Tibial nerve (tissue), 4 donors: ENCODE measurements around the gene CPNE2. TPM values are rescaled to one million over a fixed set of nuclear protein-coding genes. Genes with fewer than 3 reads are reported as not detected.

Experiments
- DNase-seq, 2 donors: peaks; one replicate each; pipeline ENCODE4 v3.0.0-alpha.2; 2019; ENCODE audit warnings: low spot score in 2 of 2
- H3K27ac ChIP-seq, 4 donors: fragments of 200-600 bp; sonication (generic) in 3 of 4; one replicate each; pipeline ENCODE4 v1.5.1; 2017 to 2019; ENCODE audit warnings: mild to moderate bottlenecking in 1 of 4
- H3K27me3 ChIP-seq, 2 donors: fragments of 200-600 bp; sonication (generic) in 1 of 2; one replicate each; pipeline versions ENCODE4 v1.5.1 to v1.6.0; 2017 to 2019
- H3K36me3 ChIP-seq, 3 donors: fragments of 200-600 bp; sonication (generic); one replicate each; pipeline ENCODE4 v1.5.1; 2018 to 2019
- H3K4me1 ChIP-seq, 4 donors: fragments of 200-600 bp; sonication (generic) in 3 of 4; one replicate each; pipeline ENCODE4 v1.5.1; 2017 to 2019
- H3K4me3 ChIP-seq, 4 donors: fragments of 200-600 bp; sonication (generic) in 3 of 4; one replicate each; pipeline ENCODE4 v1.5.1; 2017 to 2019; ENCODE audit warnings: mild to moderate bottlenecking in 1 of 4, moderate library complexity in 1 of 4
- H3K9me3 ChIP-seq, 4 donors: fragments of 200-600 bp; sonication (generic) in 3 of 4; one replicate each; pipeline ENCODE4 v1.5.1; 2017 to 2019
- CTCF ChIP-seq, 5 experiments: fragments of 200-600 bp in 3 of 5; fragments of 450-650 bp in 2 of 5; sonication (generic) in 3 of 5; IDR thresholded peaks; one replicate each; pipeline ENCODE4 v1.5.1; 2016 to 2019; ENCODE audit warnings: antibody characterized with exemption in 5 of 5, mild to moderate bottlenecking in 3 of 5, moderate library complexity in 2 of 5
- EP300 ChIP-seq, 2 donors: sonication (generic); formaldehyde crosslinking; IDR thresholded peaks; one replicate each; pipeline ENCODE4 v1.6.1; 2017; ENCODE audit warnings: antibody characterized with exemption in 2 of 2, mild to moderate bottlenecking in 1 of 2
- POLR2A ChIP-seq, 2 donors: fragments of 450-650 bp; IDR thresholded peaks; one replicate each; pipeline ENCODE4 v1.6.1; 2017; ENCODE audit warnings: antibody characterized with exemption in 2 of 2, mild to moderate bottlenecking in 2 of 2, moderate library complexity in 2 of 2
- WGBS, 2 donors: methylation state at CpG; one replicate each; pipeline ENCODE4 v1.1.5; 2018; 5-methylcytosine and 5-hydroxymethylcytosine counted together
- total RNA-seq, 4 donors: library from RNA; depleted of rRNA; stranded (reverse); fragments of >200 nt; gene quantifications; one replicate each; pipeline ENCODE4 v1.1.0, GENCODE V29; 2016

CPNE2 gene
- total RNA-seq, 4 donors from 2014 or later: 32.7 to 58.8 (median 46.0) TPM

DNA sequence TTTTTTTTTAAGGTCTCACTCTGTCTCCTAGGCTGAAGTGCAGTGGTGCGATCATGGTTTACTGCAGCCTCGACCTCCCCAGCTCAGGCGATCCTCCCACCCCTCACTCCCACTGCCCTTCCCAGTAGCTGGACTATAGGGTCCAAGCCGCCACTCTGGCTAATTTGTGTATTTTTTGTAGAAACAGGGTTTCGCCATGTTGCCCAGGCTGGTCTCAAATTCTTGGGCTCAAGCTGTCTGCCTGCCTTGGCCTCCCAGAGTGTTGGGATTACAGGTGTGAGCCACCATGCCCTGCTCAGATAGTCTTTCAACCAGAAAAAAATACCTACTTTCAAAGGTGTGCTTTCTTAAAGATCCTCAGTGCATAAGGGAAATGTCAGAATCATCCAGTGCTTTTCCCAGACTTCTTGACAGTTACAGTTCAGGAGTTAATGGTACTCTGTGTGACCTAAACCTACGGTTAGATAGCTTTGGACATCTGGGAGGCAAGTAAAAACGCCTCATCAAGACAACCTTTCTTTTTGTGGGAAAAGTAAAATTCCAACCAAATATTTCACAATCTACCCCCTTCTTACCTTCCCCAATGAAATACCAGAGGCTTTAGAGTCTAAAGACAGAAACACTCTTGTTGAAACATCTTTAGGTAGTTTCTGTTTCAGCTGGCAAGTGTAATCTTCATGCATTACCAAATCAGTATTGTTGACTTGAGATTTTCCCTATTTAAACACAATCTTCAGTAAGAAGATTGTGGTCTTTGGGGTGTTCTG, 100.5 kb downstream of the CPNE2 start:
- Histone ChIP-seq H3K4me3 (no peak overlapping the region), H3K27me3 (no peaks in the 10 kb centered on the region), H3K9me3 (no peaks in the 10 kb centered on the region), H3K4me1 (peaks cover 0 to 80% (median 23%) of the 10 kb centered on the region in 4 donors), H3K27ac (peak overlapping the region in 1 of 4 donors; percentile 21), H3K36me3 (no peaks in the 10 kb centered on the region)
- no peak for DNase-seq
- TF ChIP-seq CTCF (IDR thresholded peaks at IDR 0.05) (no peak), EP300 (IDR thresholded peaks at IDR 0.05) (no peak), POLR2A (IDR thresholded peaks at IDR 0.05) (no peak)
- WGBS, 2 donors: 73% methylated on average over 7 of the region's 7 CpGs

- Histone ChIP-seq H3K4me3 (no peak overlapping the region), H3K36me3 (no peaks in the 10 kb centered on the region), H3K9me3 (no peaks in the 10 kb centered on the region), H3K4me1 (peaks cover 0 to 65% (median 23%) of the 10 kb centered on the region in 4 donors), H3K27ac (peak overlapping the region in 1 of 4 donors; percentile 53), H3K27me3 (no peaks in the 10 kb centered on the region)
- DNase-seq: no peak
- TF ChIP-seq CTCF (IDR thresholded peaks at IDR 0.05): no peak
- TF ChIP-seq POLR2A (IDR thresholded peaks at IDR 0.05): no peak
These were observed 102.1 kb downstream of the CPNE2 start for GRCh38 chr16:57194512-57194911.

GRCh38 chr16:57196286-57196685, 103.9 kb downstream of the CPNE2 start:
- WGBS, 2 donors: 54 to 66% methylated on average over 4 of the region's 4 CpGs
- TF ChIP-seq CTCF (IDR thresholded peaks at IDR 0.05): no peak
- TF ChIP-seq EP300 (IDR thresholded peaks at IDR 0.05): no peak
- TF ChIP-seq POLR2A (IDR thresholded peaks at IDR 0.05): no peak
- Histone ChIP-seq H3K4me1 (peaks cover 0 to 48% (median 13%) of the 10 kb centered on the region in 4 donors), H3K27me3 (no peaks in the 10 kb centered on the region), H3K9me3 (no peaks in the 10 kb centered on the region), H3K36me3 (no peaks in the 10 kb centered on the region), H3K27ac (no peak overlapping the region), H3K4me3 (no peak overlapping the region)
- DNase-seq: no peak

DNA sequence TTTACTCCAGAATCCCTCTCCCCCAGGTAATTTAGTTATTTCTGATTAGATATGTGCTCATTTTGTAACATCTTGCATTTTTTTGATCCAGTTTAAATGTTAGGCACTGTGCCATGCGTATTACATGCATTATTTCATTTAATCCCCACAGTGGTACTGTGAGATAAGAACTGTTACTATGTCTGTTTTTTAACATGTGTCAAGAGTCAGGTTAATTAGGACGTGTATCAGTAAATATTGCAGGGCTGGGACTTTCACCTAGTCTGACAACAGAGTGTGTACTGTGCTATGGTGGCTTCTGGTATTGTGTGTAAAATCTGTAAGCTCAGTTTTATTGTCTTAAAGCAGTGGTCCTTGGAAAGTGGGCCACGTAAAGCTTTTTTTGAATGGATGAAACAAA, 104.4 kb downstream of the CPNE2 start:
- no peak overlapping the region for H3K4me3 ChIP-seq
- TF ChIP-seq CTCF (IDR thresholded peaks at IDR 0.05): no peak
- no peak for TF ChIP-seq POLR2A (IDR thresholded peaks at IDR 0.05)
- no peak for TF ChIP-seq EP300 (IDR thresholded peaks at IDR 0.05)
- H3K4me1 ChIP-seq: peaks cover 0 to 43% (median 9%) of the 10 kb centered on the region in 4 donors
- 79 to 80% methylated on average over 3 of the region's 3 CpGs for WGBS, 2 donors
- no peak for DNase-seq
- H3K27me3 ChIP-seq: no peaks in the 10 kb centered on the region
- no peak overlapping the region for H3K27ac ChIP-seq
- no peaks in the 10 kb centered on the region for H3K9me3 ChIP-seq
- H3K36me3 ChIP-seq: no peaks in the 10 kb centered on the region

Other genes with a start within 250 kb of the CPNE2 start
- not detected for gene SLC12A3, start 227.4 kb upstream of the CPNE2 start, total RNA-seq
- gene HERPUD1, start 160.4 kb upstream of the CPNE2 start, total RNA-seq: 100 to 1,000 TPM; 143 to 274 (median 161) TPM
- not detected for gene CETP, start 130.6 kb upstream of the CPNE2 start, total RNA-seq
- 10 to 100 TPM; 32.4 to 57.9 (median 37.1) TPM for gene NLRC5, start 103.0 kb upstream of the CPNE2 start, total RNA-seq
- gene PSME3IP1, start 93.5 kb downstream of the CPNE2 start, total RNA-seq: 100 to 1,000 TPM in 1 of 4 donors, 10 to 100 TPM in 3; 58.4 to 100 (median 69.7) TPM
- gene RSPRY1, start 93.7 kb downstream of the CPNE2 start, total RNA-seq: 10 to 100 TPM; 20.4 to 28.5 (median 24.6) TPM
- 10 to 100 TPM; 54.0 to 63.8 (median 55.5) TPM for gene ARL2BP, start 152.7 kb downstream of the CPNE2 start, total RNA-seq
- gene PLLP, start 192.1 kb downstream of the CPNE2 start, total RNA-seq: 100 to 1,000 TPM; 162 to 363 (median 321) TPM